ENCODE results near the gene CDKAL1.

CDKAL1 gene

GRCh38 chr6:20716865-20717264 lies 182.6 kb downstream of the CDKAL1 start:
- TF ChIP-seq TAF1 (IDR thresholded peaks at IDR 0.05; ENCODE audit: borderline replicate concordance, insufficient read depth, low read length) (no peak), FOXP2 (optimal IDR thresholded peaks at IDR 0.05; ENCODE audit: borderline replicate concordance, extremely low read depth, extremely low read length, insufficient read depth) (no peak), POLR2AphosphoS5 (IDR thresholded peaks at IDR 0.05; ENCODE audit: low read depth, low read length) (no peak), SIN3A (IDR thresholded peaks at IDR 0.05; ENCODE audit: borderline replicate concordance, insufficient read depth, low read length) (no peak)
- TF ChIP-seq, protein P1, sequence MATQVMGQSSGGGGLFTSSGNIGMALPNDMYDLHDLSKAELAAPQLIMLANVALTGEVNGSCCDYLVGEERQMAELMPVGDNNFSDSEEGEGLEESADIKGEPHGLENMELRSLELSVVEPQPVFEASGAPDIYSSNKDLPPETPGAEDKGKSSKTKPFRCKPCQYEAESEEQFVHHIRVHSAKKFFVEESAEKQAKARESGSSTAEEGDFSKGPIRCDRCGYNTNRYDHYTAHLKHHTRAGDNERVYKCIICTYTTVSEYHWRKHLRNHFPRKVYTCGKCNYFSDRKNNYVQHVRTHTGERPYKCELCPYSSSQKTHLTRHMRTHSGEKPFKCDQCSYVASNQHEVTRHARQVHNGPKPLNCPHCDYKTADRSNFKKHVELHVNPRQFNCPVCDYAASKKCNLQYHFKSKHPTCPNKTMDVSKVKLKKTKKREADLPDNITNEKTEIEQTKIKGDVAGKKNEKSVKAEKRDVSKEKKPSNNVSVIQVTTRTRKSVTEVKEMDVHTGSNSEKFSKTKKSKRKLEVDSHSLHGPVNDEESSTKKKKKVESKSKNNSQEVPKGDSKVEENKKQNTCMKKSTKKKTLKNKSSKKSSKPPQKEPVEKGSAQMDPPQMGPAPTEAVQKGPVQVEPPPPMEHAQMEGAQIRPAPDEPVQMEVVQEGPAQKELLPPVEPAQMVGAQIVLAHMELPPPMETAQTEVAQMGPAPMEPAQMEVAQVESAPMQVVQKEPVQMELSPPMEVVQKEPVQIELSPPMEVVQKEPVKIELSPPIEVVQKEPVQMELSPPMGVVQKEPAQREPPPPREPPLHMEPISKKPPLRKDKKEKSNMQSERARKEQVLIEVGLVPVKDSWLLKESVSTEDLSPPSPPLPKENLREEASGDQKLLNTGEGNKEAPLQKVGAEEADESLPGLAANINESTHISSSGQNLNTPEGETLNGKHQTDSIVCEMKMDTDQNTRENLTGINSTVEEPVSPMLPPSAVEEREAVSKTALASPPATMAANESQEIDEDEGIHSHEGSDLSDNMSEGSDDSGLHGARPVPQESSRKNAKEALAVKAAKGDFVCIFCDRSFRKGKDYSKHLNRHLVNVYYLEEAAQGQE (IDR thresholded peaks at IDR 0.05; ENCODE audit: insufficient read depth in 1 of 2, low read depth in 2 of 2, low read length in 2 of 2): no peak

GRCh38 chr6:20717743-20718142 lies 183.5 kb downstream of the CDKAL1 start:
- TF ChIP-seq TAF1 (IDR thresholded peaks at IDR 0.05; ENCODE audit: borderline replicate concordance, insufficient read depth, low read length) (no peak), FOXP2 (optimal IDR thresholded peaks at IDR 0.05; ENCODE audit: borderline replicate concordance, extremely low read depth, extremely low read length, insufficient read depth) (no peak), SIN3A (IDR thresholded peaks at IDR 0.05; ENCODE audit: borderline replicate concordance, insufficient read depth, low read length) (no peak), POLR2AphosphoS5 (IDR thresholded peaks at IDR 0.05; ENCODE audit: low read depth, low read length) (no peak)
- TF ChIP-seq, protein P1 (IDR thresholded peaks at IDR 0.05; ENCODE audit: insufficient read depth in 1 of 2, low read depth in 2 of 2, low read length in 2 of 2): no peak

DNA sequence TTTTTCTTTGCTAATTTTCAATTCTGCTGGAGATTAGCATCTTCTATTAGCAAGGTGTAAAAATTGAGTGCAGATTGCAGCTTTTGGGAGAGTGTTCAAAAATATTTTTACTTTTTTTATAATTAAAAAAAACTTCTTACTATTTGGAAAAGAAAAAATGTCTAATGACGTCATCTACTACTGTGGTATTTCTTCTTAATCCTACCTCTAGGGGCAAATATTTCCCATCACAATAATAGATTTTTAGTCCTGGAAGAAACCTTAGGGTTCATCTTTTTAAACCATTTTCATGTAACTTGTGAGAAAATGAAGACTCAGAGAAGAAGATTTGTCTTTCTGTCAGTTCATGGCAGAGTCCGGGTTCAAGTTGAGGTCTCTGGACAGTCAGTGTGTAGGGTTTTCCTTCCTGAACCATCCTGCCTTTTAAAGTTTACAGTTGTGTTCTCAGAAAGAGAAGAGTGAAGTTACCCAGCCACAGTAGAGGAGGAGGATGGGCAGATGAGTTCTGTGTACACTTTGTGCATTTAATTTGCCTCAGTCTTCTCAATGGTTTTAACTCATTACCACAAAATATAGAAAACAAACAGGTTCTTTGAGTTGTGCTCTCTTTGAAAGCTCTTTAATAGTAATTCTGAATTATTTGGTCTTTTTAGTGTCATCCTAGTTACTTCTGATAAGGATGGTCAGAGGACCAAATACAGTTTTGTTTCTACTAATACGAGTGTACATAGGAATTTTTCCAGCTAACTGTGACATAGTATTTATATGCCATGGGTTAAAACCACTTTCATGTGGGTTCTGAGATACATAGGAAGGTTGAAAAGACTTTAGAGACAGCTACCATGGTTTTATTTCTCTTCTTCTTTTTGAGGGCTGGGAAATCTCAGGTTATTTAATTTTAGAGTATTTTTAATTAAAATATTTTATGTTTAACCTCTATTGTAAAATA lies 184.7 kb downstream of the CDKAL1 start:
- no peak for TF ChIP-seq TAF1 (IDR thresholded peaks at IDR 0.05; ENCODE audit: borderline replicate concordance, insufficient read depth, low read length)
- TF ChIP-seq, protein P1 (IDR thresholded peaks at IDR 0.05; ENCODE audit: insufficient read depth in 1 of 2, low read depth in 2 of 2, low read length in 2 of 2): no peak
- TF ChIP-seq SIN3A (IDR thresholded peaks at IDR 0.05; ENCODE audit: borderline replicate concordance, insufficient read depth, low read length): no peak
- no peak for TF ChIP-seq FOXP2 (optimal IDR thresholded peaks at IDR 0.05; ENCODE audit: borderline replicate concordance, extremely low read depth, extremely low read length, insufficient read depth)
- no peak for TF ChIP-seq POLR2AphosphoS5 (IDR thresholded peaks at IDR 0.05; ENCODE audit: low read depth, low read length)

GRCh38 chr6:20719980-20720379 lies 185.7 kb downstream of the CDKAL1 start:
- TF ChIP-seq POLR2AphosphoS5 (IDR thresholded peaks at IDR 0.05; ENCODE audit: low read depth, low read length): no peak
- TF ChIP-seq TAF1 (IDR thresholded peaks at IDR 0.05; ENCODE audit: borderline replicate concordance, insufficient read depth, low read length): no peak
- TF ChIP-seq, protein P1 (IDR thresholded peaks at IDR 0.05; ENCODE audit: insufficient read depth in 1 of 2, low read depth in 2 of 2, low read length in 2 of 2): no peak
- TF ChIP-seq SIN3A (IDR thresholded peaks at IDR 0.05; ENCODE audit: borderline replicate concordance, insufficient read depth, low read length): no peak
- TF ChIP-seq FOXP2 (optimal IDR thresholded peaks at IDR 0.05; ENCODE audit: borderline replicate concordance, extremely low read depth, extremely low read length, insufficient read depth): no peak
